Esophagus squamous epithelium (tissue), 5 donors: ENCODE measurements around the gene LIMS2. TPM values are rescaled to one million over a fixed set of nuclear protein-coding genes. Genes with fewer than 3 reads are reported as not detected.

Experiments
- DNase-seq: peaks from one replicate; lab custom pipeline; 2025; lab: John Stamatoyannopoulos, UW
- H3K27ac ChIP-seq, 4 donors: fragments of 200-600 bp; sonication (generic); one replicate each; pipeline ENCODE4 v1.5.1; 2016 to 2019; ENCODE audit warnings: mild to moderate bottlenecking in 1 of 4
- H3K27me3 ChIP-seq, 4 donors: fragments of 200-600 bp; sonication (generic); 1 replicate in 3 of 4; 2 replicates in 1 of 4; pipeline versions ENCODE4 v1.5.1 to v1.6.0; 2017 to 2021; ENCODE audit warnings: antibody characterized with exemption in 1 of 4
- H3K36me3 ChIP-seq, 3 donors: fragments of 200-600 bp; sonication (generic); one replicate each; pipeline ENCODE4 v1.5.1; 2016 to 2019
- H3K4me1 ChIP-seq, 3 donors: fragments of 200-600 bp; sonication (generic); one replicate each; pipeline ENCODE4 v1.5.1; 2017 to 2019
- H3K4me3 ChIP-seq, 4 donors: fragments of 200-600 bp; sonication (generic); 1 replicate in 3 of 4; 2 replicates in 1 of 4; pipeline ENCODE4 v1.5.1; 2016 to 2019; ENCODE audit warnings: mild to moderate bottlenecking in 2 of 4, moderate library complexity in 1 of 4
- H3K9me3 ChIP-seq, 3 donors: fragments of 200-600 bp; sonication (generic); one replicate each; pipeline ENCODE4 v1.5.1; 2016 to 2019
- POLR2A ChIP-seq, 4 donors: fragments of 450-650 bp; IDR thresholded peaks; one replicate each; pipeline ENCODE4 v1.6.1; 2017; ENCODE audit warnings: antibody characterized with exemption in 4 of 4, mild to moderate bottlenecking in 4 of 4, moderate library complexity in 3 of 4
- WGBS, 2 donors: methylation state at CpG; one replicate each; pipeline ENCODE4 v1.1.5; 2018; 5-methylcytosine and 5-hydroxymethylcytosine counted together
- intact Hi-C: fragments of 100-400 bp; cut with DNase I; formaldehyde crosslinking; loops from one replicate; pipeline ENCODE4 v1.15.0; 2022
- total RNA-seq, 4 donors: library from RNA; depleted of rRNA; stranded (reverse); fragments of >200 nt; gene quantifications; one replicate each; pipeline ENCODE4 v1.1.0, GENCODE V29; 2016
- TF ChIP-seq, protein P1 (sequence below), 6 experiments: fragments of 450-650 bp in 4 of 6; fragments of 200-600 bp in 2 of 6; sonication (generic) in 2 of 6; IDR thresholded peaks; one replicate each; pipeline ENCODE4 v1.5.1; 2016 to 2019; ENCODE audit warnings: antibody characterized with exemption in 6 of 6, mild to moderate bottlenecking in 4 of 6, moderate library complexity in 4 of 6
- donor health status: DM: yes; HTN: yes; CAD: no.

The LIMS2 gene
- total RNA-seq, 4 donors from 2014 or later: 2.4 to 29.6 (median 5.9) TPM

DNA sequence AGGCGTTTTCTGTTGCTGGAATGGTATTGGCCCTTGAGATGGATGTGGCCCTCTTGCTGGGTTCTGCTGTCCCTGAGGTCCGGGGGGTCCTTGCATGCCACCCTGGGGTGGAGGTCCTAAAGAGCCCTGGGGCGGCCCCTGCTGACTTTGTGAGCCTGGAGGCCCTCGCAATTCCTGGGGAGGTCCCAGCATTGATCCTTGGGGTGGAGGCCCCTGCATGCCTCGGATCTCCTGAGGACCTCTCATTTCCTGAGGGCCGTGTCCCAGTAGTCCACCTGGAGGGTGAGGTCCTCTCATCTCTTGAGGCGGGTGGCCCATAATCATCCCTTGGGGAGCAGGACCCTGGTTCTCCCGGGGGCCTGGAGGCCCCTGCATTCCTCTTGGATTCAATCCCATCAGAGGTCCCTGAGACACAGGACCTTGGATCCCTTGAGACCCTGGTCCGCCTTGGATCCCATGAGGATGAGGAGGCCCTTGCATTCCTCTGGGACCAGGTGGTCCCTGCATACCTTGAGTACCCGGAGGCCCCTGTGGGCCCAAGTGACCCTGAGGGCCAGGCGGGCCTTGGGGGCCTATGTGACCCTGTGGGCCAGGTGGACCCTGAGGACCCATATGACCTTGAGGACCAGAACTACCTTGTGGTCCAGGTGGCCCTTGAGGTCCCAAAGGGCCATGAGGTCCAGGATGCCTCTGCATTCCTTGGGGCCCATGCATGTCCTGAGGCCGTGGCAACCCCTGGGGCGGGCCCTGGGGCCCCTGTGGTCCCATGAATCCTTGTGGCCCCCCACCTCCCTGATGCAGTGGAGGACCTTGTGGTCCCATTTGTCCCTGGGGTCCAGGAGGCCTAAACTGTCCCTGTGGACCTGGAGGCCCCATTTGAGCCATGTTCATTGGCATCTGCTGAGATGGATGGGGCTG is 44.2 kb upstream of the LIMS2 start:
- H3K27me3 ChIP-seq: no peaks in the 10 kb centered on the region
- intact Hi-C loops: no loop called here
- TF ChIP-seq, protein P1, sequence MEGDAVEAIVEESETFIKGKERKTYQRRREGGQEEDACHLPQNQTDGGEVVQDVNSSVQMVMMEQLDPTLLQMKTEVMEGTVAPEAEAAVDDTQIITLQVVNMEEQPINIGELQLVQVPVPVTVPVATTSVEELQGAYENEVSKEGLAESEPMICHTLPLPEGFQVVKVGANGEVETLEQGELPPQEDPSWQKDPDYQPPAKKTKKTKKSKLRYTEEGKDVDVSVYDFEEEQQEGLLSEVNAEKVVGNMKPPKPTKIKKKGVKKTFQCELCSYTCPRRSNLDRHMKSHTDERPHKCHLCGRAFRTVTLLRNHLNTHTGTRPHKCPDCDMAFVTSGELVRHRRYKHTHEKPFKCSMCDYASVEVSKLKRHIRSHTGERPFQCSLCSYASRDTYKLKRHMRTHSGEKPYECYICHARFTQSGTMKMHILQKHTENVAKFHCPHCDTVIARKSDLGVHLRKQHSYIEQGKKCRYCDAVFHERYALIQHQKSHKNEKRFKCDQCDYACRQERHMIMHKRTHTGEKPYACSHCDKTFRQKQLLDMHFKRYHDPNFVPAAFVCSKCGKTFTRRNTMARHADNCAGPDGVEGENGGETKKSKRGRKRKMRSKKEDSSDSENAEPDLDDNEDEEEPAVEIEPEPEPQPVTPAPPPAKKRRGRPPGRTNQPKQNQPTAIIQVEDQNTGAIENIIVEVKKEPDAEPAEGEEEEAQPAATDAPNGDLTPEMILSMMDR (IDR thresholded peaks at IDR 0.05): no peak
- no peak for TF ChIP-seq POLR2A (IDR thresholded peaks at IDR 0.05)
- H3K9me3 ChIP-seq: no peaks in the 10 kb centered on the region
- H3K27ac ChIP-seq: no peak overlapping the region
- peaks cover 5 to 91% (median 24%) of the 10 kb centered on the region in 3 donors for H3K36me3 ChIP-seq
- no peak for DNase-seq
- H3K4me1 ChIP-seq: peaks cover 0 to 11% (median 3%) of the 10 kb centered on the region in 3 donors
- no peak overlapping the region for H3K4me3 ChIP-seq
- WGBS, 2 donors: 87 to 98% methylated on average over 3 to 5 of the region's 13 CpGs

DNA sequence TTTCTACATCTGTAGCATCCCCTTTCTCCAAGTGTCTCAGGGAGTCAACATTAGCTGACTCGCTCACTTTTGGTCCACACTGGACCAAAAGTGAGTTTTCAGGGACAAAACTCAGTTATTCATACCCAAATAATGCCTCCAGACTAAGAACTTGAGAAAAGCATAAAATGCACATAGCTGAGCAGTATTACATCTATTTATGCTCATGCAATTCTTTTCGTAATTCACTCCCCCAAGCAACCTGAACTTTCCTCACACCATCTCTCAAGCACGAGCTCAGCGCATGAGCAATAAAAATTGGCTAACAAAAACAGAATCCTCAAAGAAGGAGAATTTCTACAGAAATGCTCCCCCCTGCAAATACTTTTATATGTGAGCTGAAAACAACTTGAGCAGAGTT is 42.9 kb upstream of the LIMS2 start:
- Histone ChIP-seq H3K9me3 (no peaks in the 10 kb centered on the region), H3K36me3 (peaks cover 9 to 91% (median 22%) of the 10 kb centered on the region in 3 donors), H3K27me3 (no peaks in the 10 kb centered on the region), H3K4me1 (peaks cover 0 to 11% (median 3%) of the 10 kb centered on the region in 3 donors), H3K4me3 (no peak overlapping the region), H3K27ac (no peak overlapping the region)
- no peak for DNase-seq
- TF ChIP-seq, protein P1 (IDR thresholded peaks at IDR 0.05): no peak
- no peak for TF ChIP-seq POLR2A (IDR thresholded peaks at IDR 0.05)
- intact Hi-C loops: no loop called here
- 92 to 96% methylated on average over 4 of the region's 4 CpGs for WGBS, 2 donors

DNA sequence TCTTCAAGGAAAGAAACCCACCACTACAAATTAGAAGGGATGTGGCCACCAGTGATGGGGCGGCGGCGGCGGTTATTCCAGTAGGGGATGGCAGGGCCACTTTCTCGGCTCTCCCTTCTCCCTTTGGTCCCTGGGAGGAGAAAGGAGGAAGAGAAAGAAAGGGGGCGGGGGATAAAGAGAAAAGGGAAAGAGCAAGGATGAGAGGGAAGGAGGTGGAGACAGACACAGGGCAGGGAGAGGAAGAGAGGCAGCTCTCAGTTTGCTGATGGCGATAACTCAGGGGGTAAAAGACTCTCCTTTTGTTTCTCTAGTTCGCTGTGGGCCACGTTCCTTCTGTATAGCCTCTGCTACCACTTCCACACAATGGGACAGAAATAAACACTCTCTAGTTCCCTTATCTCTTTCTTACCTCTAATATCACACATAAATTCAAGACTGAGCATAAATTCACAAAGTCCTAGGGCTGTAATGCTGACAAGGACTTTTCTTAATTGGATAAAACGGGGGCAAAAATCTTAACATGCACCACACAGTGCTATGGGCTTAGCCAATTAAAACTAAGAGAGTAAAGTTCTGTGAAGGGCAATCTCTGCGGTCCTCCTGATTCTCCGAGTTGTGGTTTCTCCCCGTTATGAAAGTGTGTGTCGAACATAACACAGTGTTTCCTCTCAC is 40.6 kb upstream of the LIMS2 start:
- WGBS, 2 donors: 88 to 89% methylated on average over 14 of the region's 14 CpGs

DNA sequence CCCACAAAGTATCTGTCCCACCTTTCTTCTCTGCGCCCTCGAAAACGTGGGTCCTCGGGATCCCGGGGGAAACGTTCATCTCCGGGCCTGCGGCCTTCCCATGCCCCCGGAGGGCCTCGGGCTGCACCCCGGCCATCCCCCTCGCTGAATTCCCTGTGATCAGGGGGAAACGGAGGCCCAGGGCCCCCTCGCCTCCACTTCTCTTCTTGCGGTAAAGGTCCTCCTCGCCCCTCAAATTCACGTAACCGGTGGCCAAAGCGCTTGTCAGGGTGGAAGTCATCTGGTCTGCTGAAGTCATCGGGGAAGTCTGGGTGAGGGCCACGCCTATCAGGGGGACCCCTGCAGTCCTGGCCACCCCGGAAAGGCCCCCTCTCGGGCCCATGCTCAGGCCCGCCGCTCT is 38.2 kb upstream of the LIMS2 start:
- H3K27ac ChIP-seq: no peak overlapping the region
- H3K9me3 ChIP-seq: no peaks in the 10 kb centered on the region
- WGBS, 2 donors: 86 to 93% methylated on average over 15 to 22 of the region's 25 CpGs
- peaks cover 0 to 4% (median 1%) of the 10 kb centered on the region in 3 donors for H3K4me1 ChIP-seq
- H3K4me3 ChIP-seq: no peak overlapping the region
- intact Hi-C loops: no loop called here
- TF ChIP-seq POLR2A (IDR thresholded peaks at IDR 0.05): no peak
- TF ChIP-seq, protein P1 (IDR thresholded peaks at IDR 0.05): no peak
- no peaks in the 10 kb centered on the region for H3K27me3 ChIP-seq
- no peak for DNase-seq
- H3K36me3 ChIP-seq: peaks cover 11 to 90% (median 16%) of the 10 kb centered on the region in 3 donors

More for the DNA sequence above, 40.6 kb upstream of the LIMS2 start:
- Histone ChIP-seq H3K36me3 (peaks cover 10 to 90% (median 16%) of the 10 kb centered on the region in 3 donors), H3K27ac (no peak overlapping the region), H3K27me3 (no peaks in the 10 kb centered on the region), H3K4me3 (no peak overlapping the region), H3K9me3 (no peaks in the 10 kb centered on the region), H3K4me1 (no peaks in the 10 kb centered on the region)
- no peak for DNase-seq
- TF ChIP-seq, protein P1 (IDR thresholded peaks at IDR 0.05): no peak
- TF ChIP-seq POLR2A (IDR thresholded peaks at IDR 0.05): no peak
- intact Hi-C loops: no loop called here

DNA sequence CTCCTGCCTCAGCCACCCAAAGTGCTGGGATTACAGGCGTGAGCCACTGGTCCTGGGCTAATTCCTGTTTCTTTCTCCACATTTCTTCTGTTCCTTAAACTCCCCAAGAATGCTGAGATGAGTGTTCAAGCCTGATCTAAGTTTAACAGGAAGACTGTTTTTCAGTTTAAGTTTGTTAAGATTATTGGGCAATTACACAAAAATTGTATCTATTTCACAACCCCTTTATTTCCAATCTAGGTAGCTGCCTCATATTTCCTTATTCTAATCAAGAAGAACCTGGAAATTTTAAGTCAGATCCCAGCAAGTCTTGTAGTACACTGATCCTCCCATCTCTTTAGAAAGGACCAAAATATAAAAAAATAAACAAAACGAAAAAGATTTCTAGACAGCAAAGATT is 37.7 kb upstream of the LIMS2 start:
- Histone ChIP-seq H3K4me1 (peaks cover 0 to 10% (median 7%) of the 10 kb centered on the region in 3 donors), H3K27ac (no peak overlapping the region), H3K4me3 (no peak overlapping the region), H3K9me3 (no peaks in the 10 kb centered on the region), H3K27me3 (no peaks in the 10 kb centered on the region), H3K36me3 (peaks cover 17 to 90% (median 21%) of the 10 kb centered on the region in 3 donors)
- no peak for TF ChIP-seq POLR2A (IDR thresholded peaks at IDR 0.05)
- TF ChIP-seq, protein P1 (IDR thresholded peaks at IDR 0.05): no peak
- no peak for DNase-seq
- intact Hi-C loops: no loop called here
- WGBS, 2 donors: 80 to 88% methylated on average over 2 of the region's 2 CpGs
